ENCODE measurements around the gene CYFIP2. TPM values are rescaled to one million over a fixed set of nuclear protein-coding genes. Genes with fewer than 3 reads are reported as not detected.
A peak's percentile ranks its signal among the peaks of the same experiment; 100 is the strongest.

The CYFIP2 gene
- total RNA-seq, 1 donor from 2014 or later = 27.7 TPM

DNA sequence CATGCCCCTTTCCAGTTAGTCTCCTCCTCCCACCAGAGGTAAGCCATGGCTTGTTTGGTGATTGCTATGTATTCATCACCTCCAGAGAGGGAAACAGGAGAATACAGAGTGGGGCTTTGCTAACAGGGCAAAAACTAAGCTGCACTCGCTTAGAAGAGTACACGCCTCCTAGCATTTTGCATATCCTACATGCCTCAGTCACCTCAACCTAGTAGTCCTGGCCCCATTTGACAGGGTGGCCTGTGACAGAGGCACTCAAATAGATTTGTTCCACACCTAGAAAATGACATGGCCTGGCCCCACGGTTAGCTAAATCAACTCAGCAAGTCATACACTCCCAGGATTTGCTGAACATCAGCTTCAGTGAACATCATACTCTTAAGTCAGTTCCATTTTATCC lies 90.7 kb downstream of the CYFIP2 start:
- intact Hi-C loops (cut with DNase I) = no loop called here
- TF ChIP-seq POLR2AphosphoS5 (IDR thresholded peaks at IDR 0.05; ENCODE audit: insufficient read depth in 1 of 2, low read depth in 1 of 2) = no peak
- TF ChIP-seq POLR2A (IDR thresholded peaks at IDR 0.05) = no peak
- TF ChIP-seq, protein P1, sequence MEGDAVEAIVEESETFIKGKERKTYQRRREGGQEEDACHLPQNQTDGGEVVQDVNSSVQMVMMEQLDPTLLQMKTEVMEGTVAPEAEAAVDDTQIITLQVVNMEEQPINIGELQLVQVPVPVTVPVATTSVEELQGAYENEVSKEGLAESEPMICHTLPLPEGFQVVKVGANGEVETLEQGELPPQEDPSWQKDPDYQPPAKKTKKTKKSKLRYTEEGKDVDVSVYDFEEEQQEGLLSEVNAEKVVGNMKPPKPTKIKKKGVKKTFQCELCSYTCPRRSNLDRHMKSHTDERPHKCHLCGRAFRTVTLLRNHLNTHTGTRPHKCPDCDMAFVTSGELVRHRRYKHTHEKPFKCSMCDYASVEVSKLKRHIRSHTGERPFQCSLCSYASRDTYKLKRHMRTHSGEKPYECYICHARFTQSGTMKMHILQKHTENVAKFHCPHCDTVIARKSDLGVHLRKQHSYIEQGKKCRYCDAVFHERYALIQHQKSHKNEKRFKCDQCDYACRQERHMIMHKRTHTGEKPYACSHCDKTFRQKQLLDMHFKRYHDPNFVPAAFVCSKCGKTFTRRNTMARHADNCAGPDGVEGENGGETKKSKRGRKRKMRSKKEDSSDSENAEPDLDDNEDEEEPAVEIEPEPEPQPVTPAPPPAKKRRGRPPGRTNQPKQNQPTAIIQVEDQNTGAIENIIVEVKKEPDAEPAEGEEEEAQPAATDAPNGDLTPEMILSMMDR (IDR thresholded peaks at IDR 0.05) = no peak
- Histone ChIP-seq H3K4me1 (no peaks in the 10 kb centered on the region), H3K27ac (no peak overlapping the region), H3K27me3 (no peaks in the 10 kb centered on the region), H3K9me3 (no peaks in the 10 kb centered on the region), H3K4me3 (no peak overlapping the region), H3K36me3 (no peaks in the 10 kb centered on the region)
- peak in 1 of 2 donors; percentile 61 for DNase-seq (ENCODE audit: extremely low spot score in 2 of 2)

DNA sequence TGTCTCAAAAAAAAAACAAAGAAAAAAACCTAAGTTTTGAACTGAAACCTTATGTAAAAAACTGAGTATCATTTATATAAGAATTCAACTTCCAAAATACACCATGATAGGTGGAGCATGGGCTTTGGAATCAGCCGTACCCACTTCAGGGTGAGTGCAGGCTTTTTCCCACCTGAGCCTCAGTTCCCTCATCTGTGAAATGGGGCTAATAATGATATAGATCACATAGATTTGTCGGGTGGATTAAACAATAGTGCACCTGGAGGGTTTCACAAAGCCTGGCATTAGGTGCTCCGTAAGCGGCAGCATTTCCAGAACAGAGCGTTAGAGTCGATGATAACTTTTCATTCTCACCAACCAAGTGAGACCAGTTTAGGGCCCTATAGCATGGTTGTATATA lies 91.9 kb downstream of the CYFIP2 start:
- Histone ChIP-seq H3K27me3 (no peaks in the 10 kb centered on the region), H3K27ac (no peak overlapping the region), H3K4me3 (no peak overlapping the region), H3K9me3 (no peaks in the 10 kb centered on the region), H3K36me3 (no peaks in the 10 kb centered on the region), H3K4me1 (no peaks in the 10 kb centered on the region)
- TF ChIP-seq POLR2AphosphoS5 (IDR thresholded peaks at IDR 0.05; ENCODE audit: insufficient read depth in 1 of 2, low read depth in 1 of 2) (no peak), POLR2A (IDR thresholded peaks at IDR 0.05) (no peak)
- TF ChIP-seq, protein P1 (IDR thresholded peaks at IDR 0.05) = no peak
- DNase-seq (ENCODE audit: extremely low spot score in 2 of 2) = no peak
- intact Hi-C loops (cut with DNase I) = no loop called here

DNA sequence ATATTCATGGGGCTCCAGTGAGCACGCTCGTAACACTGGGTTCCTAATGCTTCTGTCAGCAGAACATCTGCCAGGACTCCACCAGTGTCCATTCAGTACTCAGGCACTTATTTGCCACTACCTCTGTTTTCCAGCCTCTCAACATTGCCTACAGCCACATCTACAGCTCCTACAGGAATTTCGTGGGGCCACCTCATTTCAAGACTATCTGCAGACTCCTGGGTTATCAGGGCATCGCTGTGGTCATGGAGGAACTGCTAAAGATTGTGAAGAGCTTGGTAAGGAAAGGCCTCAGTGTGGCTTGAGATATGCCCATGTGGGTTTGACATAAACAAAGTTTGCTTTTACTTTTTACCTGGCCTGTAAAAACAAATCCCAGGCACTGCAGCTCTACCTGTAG lies 92.9 kb downstream of the CYFIP2 start:
- no peaks in the 10 kb centered on the region for H3K36me3 ChIP-seq
- TF ChIP-seq POLR2A (IDR thresholded peaks at IDR 0.05) (no peak), POLR2AphosphoS5 (IDR thresholded peaks at IDR 0.05; ENCODE audit: insufficient read depth in 1 of 2, low read depth in 1 of 2) (no peak)
- TF ChIP-seq, protein P1 (IDR thresholded peaks at IDR 0.05) = no peak
- peak in 1 of 2 donors; percentile 46 for DNase-seq (ENCODE audit: extremely low spot score in 2 of 2)
- H3K4me1 ChIP-seq = no peaks in the 10 kb centered on the region
- no peak overlapping the region for H3K27ac ChIP-seq
- intact Hi-C loops (cut with DNase I) = no loop called here
- H3K9me3 ChIP-seq = no peaks in the 10 kb centered on the region
- H3K27me3 ChIP-seq = no peaks in the 10 kb centered on the region
- H3K4me3 ChIP-seq = no peak overlapping the region

DNA sequence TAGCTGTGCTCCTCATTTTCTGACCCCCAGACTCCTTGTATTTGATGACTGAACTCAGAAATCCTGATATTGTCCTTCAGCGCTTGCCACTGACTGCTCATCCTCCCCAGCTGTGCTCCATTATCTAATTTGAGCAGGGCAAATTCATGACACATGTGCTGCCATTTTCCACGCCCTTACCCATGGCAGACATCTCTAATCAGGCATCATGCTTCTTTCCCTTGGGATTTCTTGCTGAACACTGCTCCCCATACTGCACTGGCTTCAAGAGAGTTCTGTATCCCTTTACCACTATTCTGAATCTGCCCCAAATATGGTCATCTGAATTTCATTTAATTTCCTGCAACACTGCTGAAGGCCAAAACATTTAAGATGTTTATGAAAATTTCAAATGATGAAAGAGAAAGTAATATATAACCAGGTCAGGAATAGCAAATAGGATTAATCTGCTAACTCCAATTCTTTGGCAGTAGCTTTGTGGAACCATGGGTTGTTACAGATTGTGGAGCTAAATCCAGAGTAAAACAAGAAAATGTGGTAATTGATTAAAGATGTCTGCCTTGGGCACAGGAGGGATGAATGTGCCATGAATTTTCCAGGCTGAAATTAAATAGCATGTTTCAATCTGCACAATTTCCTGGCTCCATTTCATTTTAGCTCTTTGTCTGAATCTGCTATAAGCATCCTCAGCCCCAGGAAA lies 93.6 kb downstream of the CYFIP2 start:
- TF ChIP-seq POLR2AphosphoS5 (IDR thresholded peaks at IDR 0.05; ENCODE audit: insufficient read depth in 1 of 2, low read depth in 1 of 2) (no peak), POLR2A (IDR thresholded peaks at IDR 0.05) (no peak)
- TF ChIP-seq, protein P1 (IDR thresholded peaks at IDR 0.05) = no peak
- intact Hi-C loops (cut with DNase I) = loop anchor here (10.0 kb wide), 1 partner anchor 105 kb away; the partner anchor contains the start of gene NIPAL4
- H3K4me1 ChIP-seq = no peaks in the 10 kb centered on the region
- no peaks in the 10 kb centered on the region for H3K36me3 ChIP-seq
- H3K4me3 ChIP-seq = no peak overlapping the region
- no peak overlapping the region for H3K27ac ChIP-seq
- H3K9me3 ChIP-seq = no peaks in the 10 kb centered on the region
- no peak for DNase-seq (ENCODE audit: extremely low spot score in 2 of 2)
- H3K27me3 ChIP-seq = no peaks in the 10 kb centered on the region

DNA sequence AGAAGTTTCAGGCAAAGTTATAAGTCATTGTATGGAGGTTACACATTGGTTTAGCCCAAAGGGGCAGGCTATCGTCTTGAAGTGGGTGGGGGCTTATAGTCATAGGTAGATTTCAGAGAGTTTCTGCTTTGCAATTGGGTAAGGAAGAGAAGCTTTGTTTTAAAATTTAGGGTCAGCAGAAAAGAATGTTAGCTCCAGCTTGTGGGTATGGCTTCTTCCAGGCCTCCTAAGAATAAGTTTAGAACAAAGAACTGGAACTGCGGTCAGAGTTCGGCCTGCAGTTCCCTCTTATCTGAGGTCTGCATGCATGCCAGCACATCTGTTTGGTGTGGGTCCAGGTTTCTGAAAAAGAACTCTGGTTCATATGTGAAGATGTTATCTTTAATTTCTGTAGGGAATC lies 96.1 kb downstream of the CYFIP2 start:
- no peaks in the 10 kb centered on the region for H3K4me1 ChIP-seq
- H3K27ac ChIP-seq = no peak overlapping the region
- no peaks in the 10 kb centered on the region for H3K36me3 ChIP-seq
- intact Hi-C loops (cut with DNase I) = loop anchor here (10.0 kb wide), 1 partner anchor 103 kb away; the partner anchor contains the start of gene NIPAL4
- H3K9me3 ChIP-seq = no peaks in the 10 kb centered on the region
- DNase-seq (ENCODE audit: extremely low spot score in 2 of 2) = no peak
- TF ChIP-seq, protein P1 (IDR thresholded peaks at IDR 0.05) = no peak
- TF ChIP-seq POLR2AphosphoS5 (IDR thresholded peaks at IDR 0.05; ENCODE audit: insufficient read depth in 1 of 2, low read depth in 1 of 2) (no peak), POLR2A (IDR thresholded peaks at IDR 0.05) (no peak)
- H3K27me3 ChIP-seq = no peaks in the 10 kb centered on the region
- no peak overlapping the region for H3K4me3 ChIP-seq
